ENCODE measurements around the gene CCNYL1. TPM values are rescaled to one million over a fixed set of nuclear protein-coding genes. Genes with fewer than 3 reads are reported as not detected.
A peak's percentile ranks its signal among the peaks of the same experiment; 100 is the strongest.

Gene CCNYL1
- polyA plus RNA-seq, 3 donors = 4.1 to 10.6 (median 4.6) TPM

DNA sequence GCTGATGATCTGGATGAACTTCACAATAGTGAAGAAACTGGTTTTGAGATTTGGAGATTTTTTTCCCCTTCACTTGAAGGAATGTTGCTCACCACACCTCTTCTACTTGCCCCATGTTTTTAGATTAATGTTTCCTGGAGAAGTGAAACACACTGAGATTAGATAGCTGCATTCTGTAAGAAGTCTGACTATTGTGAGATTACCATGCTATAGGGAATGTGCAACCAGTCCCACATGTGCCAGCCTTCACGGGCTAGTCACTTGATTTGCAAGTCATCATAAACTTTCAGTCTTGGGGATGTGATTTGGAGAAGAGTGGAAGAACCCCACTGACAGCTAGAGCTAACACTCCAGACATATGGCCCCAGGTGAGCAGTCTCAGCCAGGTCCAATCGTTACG, 7.4 kb upstream of the CCNYL1 start:
- H3K9ac ChIP-seq (ENCODE audit: insufficient read depth, low read length, poor library complexity, severe bottlenecking) = no peak overlapping the region
- H3K4me1 ChIP-seq (ENCODE audit: control insufficient read depth in 1 of 2, insufficient read depth in 2 of 2, low read length in 2 of 2) = peaks cover 19 to 29% of the 10 kb centered on the region in 2 donors
- Mint-ChIP-seq H3K4me1 (peaks cover 23% of the 10 kb centered on the region), H3K9me3 (no peaks in the 10 kb centered on the region), H3K27ac (peak overlapping the region in 6 of 7 donors; percentile 42 to 80 (median 64)), H3K36me3 (no peaks in the 10 kb centered on the region), H3K4me3 (no peak overlapping the region), H3K27me3 (ENCODE audit: low read depth in 3 of 3) (peaks cover 0 to 2% (median 0%) of the 10 kb centered on the region in 3 donors)
- no peaks in the 10 kb centered on the region for H4K20me1 ChIP-seq (ENCODE audit: insufficient read depth, low read length)
- H3K9me3 ChIP-seq (replicated peaks in 1 of 2; ENCODE audit: control insufficient read depth in 1 of 2, insufficient read depth in 1 of 2, low read length in 2 of 2) = no peaks in the 10 kb centered on the region
- no peaks in the 10 kb centered on the region for H3K36me3 ChIP-seq (replicated peaks in 1 of 2; ENCODE audit: control insufficient read depth in 1 of 2, insufficient read depth in 2 of 2, low read length in 2 of 2)
- intact Hi-C loops (cut with micrococcal nuclease) = no loop called here
- no peaks in the 10 kb centered on the region for H3K79me2 ChIP-seq (ENCODE audit: insufficient read depth, low read length)
- H3K27ac ChIP-seq (ENCODE audit: low read depth in 1 of 2, low read length in 2 of 2) = peak overlapping the region; percentile 6 to 39
- no peak for DNase-seq
- no peaks in the 10 kb centered on the region for H3K27me3 ChIP-seq (ENCODE audit: control insufficient read depth in 2 of 2, insufficient read depth in 2 of 2, low read length in 2 of 2)
- H3K4me3 ChIP-seq (replicated peaks in 1 of 3; ENCODE audit: low read depth in 2 of 3, low read length in 3 of 3) = no peak overlapping the region
- no peak overlapping the region for H3K4me2 ChIP-seq (replicated peaks; ENCODE audit: extremely low read depth, low read length, poor library complexity, severe bottlenecking)
- WGBS (ENCODE audit: insufficient coverage) = 88% methylated on average over 2 of the region's 3 CpGs
- TF ChIP-seq, protein P1, sequence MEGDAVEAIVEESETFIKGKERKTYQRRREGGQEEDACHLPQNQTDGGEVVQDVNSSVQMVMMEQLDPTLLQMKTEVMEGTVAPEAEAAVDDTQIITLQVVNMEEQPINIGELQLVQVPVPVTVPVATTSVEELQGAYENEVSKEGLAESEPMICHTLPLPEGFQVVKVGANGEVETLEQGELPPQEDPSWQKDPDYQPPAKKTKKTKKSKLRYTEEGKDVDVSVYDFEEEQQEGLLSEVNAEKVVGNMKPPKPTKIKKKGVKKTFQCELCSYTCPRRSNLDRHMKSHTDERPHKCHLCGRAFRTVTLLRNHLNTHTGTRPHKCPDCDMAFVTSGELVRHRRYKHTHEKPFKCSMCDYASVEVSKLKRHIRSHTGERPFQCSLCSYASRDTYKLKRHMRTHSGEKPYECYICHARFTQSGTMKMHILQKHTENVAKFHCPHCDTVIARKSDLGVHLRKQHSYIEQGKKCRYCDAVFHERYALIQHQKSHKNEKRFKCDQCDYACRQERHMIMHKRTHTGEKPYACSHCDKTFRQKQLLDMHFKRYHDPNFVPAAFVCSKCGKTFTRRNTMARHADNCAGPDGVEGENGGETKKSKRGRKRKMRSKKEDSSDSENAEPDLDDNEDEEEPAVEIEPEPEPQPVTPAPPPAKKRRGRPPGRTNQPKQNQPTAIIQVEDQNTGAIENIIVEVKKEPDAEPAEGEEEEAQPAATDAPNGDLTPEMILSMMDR (IDR thresholded peaks at IDR 0.05) = no peak
- no peak overlapping the region for H2AFZ ChIP-seq (ENCODE audit: insufficient read depth, low read depth, low read length, poor library complexity, severe bottlenecking)

DNA sequence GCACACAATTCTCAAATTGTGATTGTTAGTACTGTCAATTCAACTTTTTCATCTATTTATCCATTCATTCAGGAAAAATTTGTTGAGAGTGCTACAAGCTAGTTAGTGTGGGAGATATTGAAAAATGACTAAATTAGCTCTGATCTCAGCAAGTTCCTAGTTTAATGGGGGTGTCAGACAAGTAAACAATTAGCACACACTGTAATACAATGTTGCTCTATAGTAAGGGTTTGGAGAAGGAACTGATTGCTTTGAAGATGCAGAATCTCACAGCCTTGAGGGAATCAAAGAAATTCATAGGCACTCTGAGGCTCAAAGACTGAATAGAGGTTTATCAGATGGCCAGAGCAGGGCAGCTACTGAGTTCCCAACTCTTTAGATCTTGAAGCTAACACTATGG, 6.8 kb upstream of the CCNYL1 start:
- Mint-ChIP-seq H3K4me1 (peaks cover 22% of the 10 kb centered on the region), H3K27ac (peak overlapping the region in 4 of 7 donors; percentile 30 to 77 (median 64)), H3K27me3 (ENCODE audit: low read depth in 3 of 3) (peaks cover 0 to 2% (median 0%) of the 10 kb centered on the region in 3 donors), H3K36me3 (no peaks in the 10 kb centered on the region), H3K4me3 (no peak overlapping the region), H3K9me3 (no peaks in the 10 kb centered on the region)
- no peaks in the 10 kb centered on the region for H3K36me3 ChIP-seq (replicated peaks in 1 of 2; ENCODE audit: control insufficient read depth in 1 of 2, insufficient read depth in 2 of 2, low read length in 2 of 2)
- no peaks in the 10 kb centered on the region for H4K20me1 ChIP-seq (ENCODE audit: insufficient read depth, low read length)
- no peak overlapping the region for H3K4me3 ChIP-seq (replicated peaks in 1 of 3; ENCODE audit: low read depth in 2 of 3, low read length in 3 of 3)
- peak overlapping the region; percentile 6 for H2AFZ ChIP-seq (ENCODE audit: insufficient read depth, low read depth, low read length, poor library complexity, severe bottlenecking)
- no peak overlapping the region for H3K9ac ChIP-seq (ENCODE audit: insufficient read depth, low read length, poor library complexity, severe bottlenecking)
- no peaks in the 10 kb centered on the region for H3K27me3 ChIP-seq (ENCODE audit: control insufficient read depth in 2 of 2, insufficient read depth in 2 of 2, low read length in 2 of 2)
- no peaks in the 10 kb centered on the region for H3K9me3 ChIP-seq (replicated peaks in 1 of 2; ENCODE audit: control insufficient read depth in 1 of 2, insufficient read depth in 1 of 2, low read length in 2 of 2)
- TF ChIP-seq, protein P1 (IDR thresholded peaks at IDR 0.05) = no peak
- H3K27ac ChIP-seq (ENCODE audit: low read depth in 1 of 2, low read length in 2 of 2) = peak overlapping the region in 1 of 2 donors; percentile 39
- no peak for DNase-seq
- peaks cover 19 to 29% of the 10 kb centered on the region in 2 donors for H3K4me1 ChIP-seq (ENCODE audit: control insufficient read depth in 1 of 2, insufficient read depth in 2 of 2, low read length in 2 of 2)
- intact Hi-C loops (cut with micrococcal nuclease) = no loop called here
- H3K4me2 ChIP-seq (replicated peaks; ENCODE audit: extremely low read depth, low read length, poor library complexity, severe bottlenecking) = no peak overlapping the region
- no peaks in the 10 kb centered on the region for H3K79me2 ChIP-seq (ENCODE audit: insufficient read depth, low read length)
